ENCODE data around the gene RNF224. TPM values are rescaled to one million over a fixed set of nuclear protein-coding genes. Genes with fewer than 3 reads are reported as not detected.
A peak's percentile ranks its signal among the peaks of the same experiment; 100 is the strongest.

RNF224 gene
- total and polyA plus RNA-seq, 2 of the 13 experiments (the other 11 are each of a cell fraction or from before 2014, with no cell fraction given): 0.09 TPM; not detected in 1

DNA sequence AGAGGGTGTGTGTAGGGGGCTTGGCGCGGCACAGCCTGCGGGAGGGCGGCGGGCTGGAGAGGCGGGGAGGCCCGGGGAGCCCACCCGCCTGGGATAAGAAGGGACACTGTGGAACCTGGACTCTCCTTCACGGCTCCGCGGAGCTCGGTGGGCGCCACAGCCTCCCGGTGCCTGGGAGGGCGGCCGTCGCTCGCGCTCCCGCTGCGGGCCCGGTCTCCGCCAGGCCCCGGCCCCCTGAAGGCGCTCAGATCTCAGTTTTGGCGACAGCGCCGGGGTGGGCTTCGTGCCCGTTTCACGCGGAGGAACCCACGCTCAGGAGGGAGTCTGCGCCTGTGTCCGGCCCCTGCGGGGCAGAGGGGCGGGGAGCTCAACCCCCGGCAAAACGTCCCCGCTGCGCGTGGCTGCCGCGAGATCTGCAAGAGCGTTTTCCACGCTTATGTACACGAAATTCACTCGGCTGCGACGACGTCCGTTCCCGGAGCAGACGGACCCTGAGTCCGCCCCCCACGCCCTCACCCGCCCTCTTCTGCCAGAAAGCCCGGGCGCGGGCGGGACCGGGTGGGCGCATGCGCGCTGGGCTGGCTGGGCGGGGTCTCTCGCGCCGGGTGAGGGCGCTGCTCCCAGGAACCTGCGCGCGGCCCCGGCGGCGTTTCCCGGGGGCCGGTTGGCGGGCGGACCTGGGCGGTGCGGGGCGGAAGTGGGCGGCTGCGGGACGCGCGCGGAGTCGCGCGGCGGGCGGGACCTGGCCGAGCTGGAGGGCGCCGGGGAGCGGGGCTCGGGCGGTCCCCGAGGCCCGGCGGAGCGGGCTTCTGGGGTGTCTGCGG is 27.5 kb downstream of the RNF224 start, which contains the start of gene NELFB (continued):
- TF ChIP-seq, protein P1, sequence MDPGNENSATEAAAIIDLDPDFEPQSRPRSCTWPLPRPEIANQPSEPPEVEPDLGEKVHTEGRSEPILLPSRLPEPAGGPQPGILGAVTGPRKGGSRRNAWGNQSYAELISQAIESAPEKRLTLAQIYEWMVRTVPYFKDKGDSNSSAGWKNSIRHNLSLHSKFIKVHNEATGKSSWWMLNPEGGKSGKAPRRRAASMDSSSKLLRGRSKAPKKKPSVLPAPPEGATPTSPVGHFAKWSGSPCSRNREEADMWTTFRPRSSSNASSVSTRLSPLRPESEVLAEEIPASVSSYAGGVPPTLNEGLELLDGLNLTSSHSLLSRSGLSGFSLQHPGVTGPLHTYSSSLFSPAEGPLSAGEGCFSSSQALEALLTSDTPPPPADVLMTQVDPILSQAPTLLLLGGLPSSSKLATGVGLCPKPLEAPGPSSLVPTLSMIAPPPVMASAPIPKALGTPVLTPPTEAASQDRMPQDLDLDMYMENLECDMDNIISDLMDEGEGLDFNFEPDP (CRISPR knock-in tag; conservative IDR thresholded peaks at IDR 0.05): no peak
- no peak for TF ChIP-seq CBX2 (IDR thresholded peaks at IDR 0.05; ENCODE audit: low read depth, low read length)
- TF ChIP-seq CBX2 (CRISPR knock-in tag; IDR thresholded peaks at IDR 0.05; ENCODE audit: low read depth): no peak
- no peak; the same call in 1 of the 2 replicates for TF ChIP-seq SAFB2 (CRISPR knock-in tag; IDR thresholded peaks at IDR 0.05; ENCODE audit: borderline replicate concordance, low read depth)
- TF ChIP-seq HNF4A (CRISPR knock-in tag; IDR thresholded peaks at IDR 0.05): peak; percentile 35; the same call in 1 of the 2 replicates
- TF ChIP-seq BRCA1 (CRISPR knock-in tag; IDR thresholded peaks at IDR 0.05): no peak
- no peak for TF ChIP-seq IRF2 (CRISPR knock-in tag; IDR thresholded peaks at IDR 0.05)
- TF ChIP-seq TCF7 (IDR thresholded peaks at IDR 0.05; ENCODE audit: low read depth): no peak
- TF ChIP-seq, protein P2, sequence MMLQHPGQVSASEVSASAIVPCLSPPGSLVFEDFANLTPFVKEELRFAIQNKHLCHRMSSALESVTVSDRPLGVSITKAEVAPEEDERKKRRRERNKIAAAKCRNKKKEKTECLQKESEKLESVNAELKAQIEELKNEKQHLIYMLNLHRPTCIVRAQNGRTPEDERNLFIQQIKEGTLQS (CRISPR knock-in tag; IDR thresholded peaks at IDR 0.05): no peak
- TF ChIP-seq, protein P3, sequence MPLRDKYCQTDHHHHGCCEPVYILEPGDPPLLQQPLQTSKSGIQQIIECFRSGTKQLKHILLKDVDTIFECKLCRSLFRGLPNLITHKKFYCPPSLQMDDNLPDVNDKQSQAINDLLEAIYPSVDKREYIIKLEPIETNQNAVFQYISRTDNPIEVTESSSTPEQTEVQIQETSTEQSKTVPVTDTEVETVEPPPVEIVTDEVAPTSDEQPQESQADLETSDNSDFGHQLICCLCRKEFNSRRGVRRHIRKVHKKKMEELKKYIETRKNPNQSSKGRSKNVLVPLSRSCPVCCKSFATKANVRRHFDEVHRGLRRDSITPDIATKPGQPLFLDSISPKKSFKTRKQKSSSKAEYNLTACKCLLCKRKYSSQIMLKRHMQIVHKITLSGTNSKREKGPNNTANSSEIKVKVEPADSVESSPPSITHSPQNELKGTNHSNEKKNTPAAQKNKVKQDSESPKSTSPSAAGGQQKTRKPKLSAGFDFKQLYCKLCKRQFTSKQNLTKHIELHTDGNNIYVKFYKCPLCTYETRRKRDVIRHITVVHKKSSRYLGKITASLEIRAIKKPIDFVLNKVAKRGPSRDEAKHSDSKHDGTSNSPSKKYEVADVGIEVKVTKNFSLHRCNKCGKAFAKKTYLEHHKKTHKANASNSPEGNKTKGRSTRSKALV (CRISPR knock-in tag; IDR thresholded peaks at IDR 0.05): no peak
- TF ChIP-seq PAF1 (CRISPR knock-in tag; IDR thresholded peaks at IDR 0.05): no peak
- no peak for TF ChIP-seq ZFP1 (CRISPR knock-in tag; IDR thresholded peaks at IDR 0.05)
- no peak for TF ChIP-seq ZMYM2 (CRISPR knock-in tag; IDR thresholded peaks at IDR 0.05)
- no peak for TF ChIP-seq ZNF510 (CRISPR knock-in tag; IDR thresholded peaks at IDR 0.05; ENCODE audit: low read depth)
- no peak for TF ChIP-seq NPAS2 (CRISPR knock-in tag; IDR thresholded peaks at IDR 0.05; ENCODE audit: borderline replicate concordance)
- no peak for TF ChIP-seq ELF4 (CRISPR knock-in tag; IDR thresholded peaks at IDR 0.05; ENCODE audit: borderline replicate concordance)
- TF ChIP-seq ZNF777 (CRISPR knock-in tag; IDR thresholded peaks at IDR 0.05): 0 out of 2 replicates have a peak, but pooled peaks have one; percentile 57
- no peak for TF ChIP-seq RARG (CRISPR knock-in tag; IDR thresholded peaks at IDR 0.05; ENCODE audit: low read depth)
- peak; percentile 70; the same call in 2 of the 3 replicates for TF ChIP-seq MXI1 (IDR thresholded peaks at IDR 0.05; ENCODE audit: borderline replicate concordance, low read depth, low read length)
- no peak for TF ChIP-seq ZFAT (CRISPR knock-in tag; conservative IDR thresholded peaks at IDR 0.05)
- no peak for TF ChIP-seq ZNF260 (CRISPR knock-in tag; IDR thresholded peaks at IDR 0.05; ENCODE audit: borderline replicate concordance, low read depth)
- TF ChIP-seq ZEB1 (IDR thresholded peaks at IDR 0.05; ENCODE audit: insufficient replicate concordance, low read depth): peak; percentile 21
- TF ChIP-seq, protein P4, sequence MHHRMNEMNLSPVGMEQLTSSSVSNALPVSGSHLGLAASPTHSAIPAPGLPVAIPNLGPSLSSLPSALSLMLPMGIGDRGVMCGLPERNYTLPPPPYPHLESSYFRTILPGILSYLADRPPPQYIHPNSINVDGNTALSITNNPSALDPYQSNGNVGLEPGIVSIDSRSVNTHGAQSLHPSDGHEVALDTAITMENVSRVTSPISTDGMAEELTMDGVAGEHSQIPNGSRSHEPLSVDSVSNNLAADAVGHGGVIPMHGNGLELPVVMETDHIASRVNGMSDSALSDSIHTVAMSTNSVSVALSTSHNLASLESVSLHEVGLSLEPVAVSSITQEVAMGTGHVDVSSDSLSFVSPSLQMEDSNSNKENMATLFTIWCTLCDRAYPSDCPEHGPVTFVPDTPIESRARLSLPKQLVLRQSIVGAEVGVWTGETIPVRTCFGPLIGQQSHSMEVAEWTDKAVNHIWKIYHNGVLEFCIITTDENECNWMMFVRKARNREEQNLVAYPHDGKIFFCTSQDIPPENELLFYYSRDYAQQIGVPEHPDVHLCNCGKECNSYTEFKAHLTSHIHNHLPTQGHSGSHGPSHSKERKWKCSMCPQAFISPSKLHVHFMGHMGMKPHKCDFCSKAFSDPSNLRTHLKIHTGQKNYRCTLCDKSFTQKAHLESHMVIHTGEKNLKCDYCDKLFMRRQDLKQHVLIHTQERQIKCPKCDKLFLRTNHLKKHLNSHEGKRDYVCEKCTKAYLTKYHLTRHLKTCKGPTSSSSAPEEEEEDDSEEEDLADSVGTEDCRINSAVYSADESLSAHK (CRISPR knock-in tag; IDR thresholded peaks at IDR 0.05; ENCODE audit: borderline replicate concordance): no peak
- no peak for TF ChIP-seq ARID2 (CRISPR knock-in tag; IDR thresholded peaks at IDR 0.05; ENCODE audit: borderline replicate concordance)
- peak; percentile 72 for TF ChIP-seq SALL1 (CRISPR knock-in tag; IDR thresholded peaks at IDR 0.05)
- TF ChIP-seq MYC (CRISPR knock-in tag; IDR thresholded peaks at IDR 0.05; ENCODE audit: borderline replicate concordance): peak; percentile 35
